Activated CD4-positive, alpha-beta T cell treated with anti-CD3 and anti-CD28 coated beads, Interleukin-2, Interleukin-6, amounts not matched to agents 100 ng/mL and 50 ng/mL, durations not matched to agents 16 hours and 8 hours (primary cell): ENCODE measurements around the gene RFLNA.

Experiments used
- DNase-seq: peaks from one replicate; pipeline ENCODE4 v3.0.0-alpha.2; 2020

The RFLNA gene, protein sequence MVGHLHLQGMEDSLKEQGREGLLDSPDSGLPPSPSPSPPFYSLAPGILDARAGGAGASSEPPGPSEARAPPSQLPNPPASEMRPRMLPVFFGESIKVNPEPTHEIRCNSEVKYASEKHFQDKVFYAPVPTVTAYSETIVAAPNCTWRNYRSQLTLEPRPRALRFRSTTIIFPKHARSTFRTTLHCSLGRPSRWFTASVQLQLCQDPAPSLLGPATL

DNA sequence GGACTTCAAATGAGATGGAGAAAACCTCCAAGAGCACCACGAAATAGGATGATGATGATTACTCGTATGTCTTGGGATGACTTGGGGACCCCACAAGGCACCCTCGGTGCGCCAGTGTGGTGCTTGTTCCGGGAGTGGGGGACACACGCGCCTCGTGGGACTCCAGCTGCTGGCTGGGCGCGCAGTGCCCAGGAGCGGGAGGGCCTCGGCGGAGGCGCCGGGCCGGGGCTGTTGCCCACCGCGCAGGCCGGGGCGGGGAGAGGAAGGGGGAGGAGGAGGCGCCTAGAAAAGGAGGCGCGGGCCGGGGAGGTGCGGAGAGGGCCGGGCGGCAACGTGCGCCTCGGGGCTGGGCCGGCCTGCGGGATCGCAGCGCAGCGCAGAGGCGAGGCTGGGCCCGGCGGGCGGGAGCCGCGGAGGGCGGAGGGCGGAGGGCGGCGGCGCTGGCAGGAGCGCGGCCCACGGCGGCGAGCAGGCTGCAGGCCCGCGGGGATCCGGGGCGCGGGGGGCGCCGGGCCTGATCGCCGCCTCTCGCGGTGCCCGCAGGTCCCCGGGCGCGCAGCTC, at the start of gene RFLNA:
RFLNA (plus strand) TSS at position 314 of the 562 bp plus-strand sequence. CDS start 337 bp downstream, outside the sequence.
- DNase-seq = no peak

DNA sequence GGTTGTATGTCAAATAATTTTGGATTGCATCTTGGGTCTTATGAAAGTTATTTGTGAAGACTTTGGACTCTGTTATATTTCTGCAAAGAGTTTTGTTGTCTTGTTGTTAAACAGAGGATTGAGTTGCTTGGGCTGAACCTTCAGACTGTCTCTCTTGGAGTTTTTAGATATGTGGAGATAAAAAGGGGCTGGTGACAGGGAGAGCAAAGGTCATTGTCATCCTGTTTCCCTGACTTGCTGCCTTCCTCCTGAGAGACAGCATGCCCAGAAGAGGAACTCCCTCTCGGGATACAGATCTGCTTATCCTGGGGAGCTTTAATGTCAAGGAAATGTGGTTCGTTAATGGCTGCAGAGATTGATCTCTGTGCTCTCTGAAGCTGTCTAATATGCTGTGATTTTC, 47.6 kb upstream of the RFLNA start:
- no peak for DNase-seq

DNA sequence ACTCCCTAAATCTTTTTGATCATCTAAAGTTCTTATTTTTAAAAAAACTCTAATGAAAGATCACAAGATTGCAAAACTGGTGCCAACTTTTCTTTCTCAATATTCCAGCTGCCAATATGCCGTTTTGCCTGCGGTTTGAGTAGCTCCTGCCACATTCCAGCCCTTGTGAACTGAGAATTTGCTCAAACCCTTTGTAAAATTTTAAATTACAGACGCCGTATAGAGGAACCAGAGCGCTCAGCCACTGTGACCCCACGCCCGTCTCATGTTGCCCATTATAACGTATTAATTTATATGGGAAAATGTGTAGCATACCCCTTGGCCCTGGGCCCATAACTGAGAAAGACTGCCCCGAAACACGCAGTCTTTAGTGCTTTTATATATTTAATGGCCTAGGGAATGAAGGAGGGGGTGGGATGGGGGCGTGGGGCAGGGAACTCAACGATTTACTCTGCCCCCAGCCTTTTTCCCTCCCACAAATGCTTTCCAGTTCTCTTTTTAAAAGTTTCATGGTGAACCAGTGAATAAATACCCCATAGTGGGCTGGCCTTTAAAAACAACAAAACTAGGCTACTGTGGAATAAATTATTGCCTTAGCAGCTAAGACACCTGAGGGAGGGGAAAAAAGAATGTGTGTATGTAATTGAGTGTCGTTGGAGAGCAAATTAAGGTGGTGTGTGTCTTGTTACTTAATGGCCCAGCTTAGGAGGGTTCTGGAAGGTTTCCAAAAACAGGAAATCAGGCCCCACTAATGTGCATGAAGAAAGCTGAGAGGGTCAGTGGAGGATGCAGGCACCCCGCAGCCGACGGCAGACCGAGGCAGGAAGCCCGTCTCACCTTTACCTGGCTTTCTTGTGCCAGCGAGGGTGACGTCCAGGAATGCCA, 45.7 kb upstream of the RFLNA start:
- no peak for DNase-seq

- DNase-seq = no peak
Observed at GRCh38 chr12:124251186-124251585, 43.7 kb upstream of the RFLNA start.

DNA sequence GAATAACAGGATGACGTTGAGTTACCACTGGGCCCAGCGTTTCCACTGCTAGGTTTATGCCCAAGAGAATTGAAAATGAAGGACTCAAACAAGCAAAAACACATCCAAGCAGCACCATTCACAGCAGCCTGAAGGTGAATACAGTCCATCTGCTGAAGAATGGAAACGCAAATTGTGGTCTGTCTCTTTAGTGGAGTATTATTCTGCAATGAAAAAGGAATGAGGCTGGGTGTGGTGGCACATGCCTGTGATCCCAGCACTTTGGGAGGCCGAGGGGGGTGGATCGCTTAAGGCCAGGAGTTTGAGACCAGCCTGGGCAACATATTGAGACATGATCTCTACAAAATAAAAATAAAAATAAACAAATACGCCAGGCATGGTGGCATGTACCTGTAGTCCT, 41.9 kb upstream of the RFLNA start:
- no peak for DNase-seq

- no peak for DNase-seq
Observed at GRCh38 chr12:124254126-124254525, 40.8 kb upstream of the RFLNA start.

DNA sequence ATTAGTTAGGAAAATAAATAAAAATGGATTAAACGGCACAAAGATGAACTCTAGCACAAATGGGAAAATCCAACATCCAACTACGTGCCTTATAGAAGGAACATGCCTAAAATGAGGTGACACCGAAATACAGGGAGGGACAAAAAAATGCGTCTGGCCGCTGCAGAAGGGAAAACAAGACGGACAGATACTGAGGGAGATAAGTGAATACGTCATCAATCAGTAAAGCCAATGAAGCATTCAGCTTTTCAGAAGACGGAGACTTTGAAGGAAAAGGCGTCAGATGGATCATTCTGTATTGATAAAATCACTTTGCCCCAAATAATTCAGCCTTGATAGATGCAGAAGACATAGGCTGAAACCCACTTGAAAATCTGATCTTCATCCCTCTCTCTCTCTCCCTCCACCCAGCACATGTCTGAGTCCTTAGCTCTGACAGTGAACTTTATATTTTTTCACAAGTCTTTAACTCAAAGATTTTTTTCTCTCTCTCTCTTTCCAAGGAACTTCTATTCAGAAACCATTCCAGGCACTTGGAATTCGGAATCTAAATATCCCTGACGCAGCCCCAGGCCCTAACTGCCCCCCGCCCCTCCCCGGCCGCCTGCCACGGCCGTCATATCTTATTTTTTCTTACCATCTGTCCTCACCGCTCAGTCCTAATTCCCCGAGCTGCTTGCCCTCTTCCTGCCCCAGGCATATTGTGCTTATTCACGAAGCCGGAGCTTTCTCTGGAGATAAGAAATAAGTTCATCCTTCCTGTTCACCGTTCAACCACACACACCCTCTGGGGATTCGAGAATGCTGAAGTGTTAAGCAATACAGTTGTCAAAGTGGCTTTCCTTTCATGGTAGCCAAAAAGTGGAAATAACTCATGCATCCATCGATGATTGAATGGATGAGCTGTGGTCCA, 35.5 kb upstream of the RFLNA start:
- DNase-seq = no peak

DNA sequence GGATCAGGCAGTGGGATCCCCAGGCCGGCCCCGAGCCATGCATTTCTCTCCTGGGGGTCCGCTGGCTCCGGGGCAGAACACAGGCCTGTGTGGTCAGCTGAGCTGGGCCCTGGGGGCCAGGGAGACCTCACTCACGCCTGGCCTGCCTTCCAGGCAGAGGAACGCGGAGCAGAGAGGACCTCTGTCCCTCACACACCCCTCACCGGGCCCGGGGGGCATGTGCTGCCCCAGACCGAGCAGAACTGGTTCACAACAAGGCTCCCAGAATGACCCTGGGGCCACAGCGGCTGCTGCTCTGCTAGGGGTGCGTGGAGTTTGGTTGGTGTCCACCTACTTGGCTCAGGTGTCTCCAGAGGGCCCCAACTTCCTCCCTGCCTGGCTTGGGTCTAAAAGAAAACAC, 33.0 kb upstream of the RFLNA start:
- no peak for DNase-seq

DNA sequence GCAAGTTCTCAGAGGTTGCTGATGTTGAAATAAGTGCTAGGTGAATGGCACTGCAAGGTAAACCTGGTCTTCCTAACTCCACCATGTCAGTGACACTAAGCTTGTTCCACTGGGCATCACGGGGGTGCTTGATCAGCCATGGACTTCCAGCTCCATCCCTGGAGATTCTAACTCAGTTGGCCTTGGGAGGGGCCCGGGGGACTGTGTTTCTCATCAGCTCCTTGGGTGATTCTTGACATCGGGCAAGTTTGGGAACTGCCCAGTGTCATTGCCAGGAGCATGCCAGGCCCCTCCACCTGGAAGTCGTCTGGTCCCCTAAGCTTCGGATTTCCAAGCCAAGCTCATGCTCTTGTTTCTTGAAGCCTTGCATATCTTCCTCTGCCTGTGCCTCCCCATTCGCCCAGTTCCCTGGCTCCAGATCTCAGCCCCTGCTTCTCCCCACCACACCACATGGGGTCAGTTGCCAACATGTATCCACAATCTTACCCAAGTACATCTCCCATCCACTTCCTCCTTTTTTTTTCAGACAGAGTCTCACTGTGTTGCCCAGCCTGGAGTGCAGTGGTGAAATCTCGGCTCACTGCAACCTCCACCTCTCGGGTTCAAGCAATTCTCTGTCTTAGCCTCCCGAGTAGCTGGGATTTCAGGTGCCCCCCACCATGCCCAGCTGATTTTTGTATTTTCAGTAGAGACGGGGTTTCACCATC, 30.7 kb upstream of the RFLNA start:
- DNase-seq = no peak

DNA sequence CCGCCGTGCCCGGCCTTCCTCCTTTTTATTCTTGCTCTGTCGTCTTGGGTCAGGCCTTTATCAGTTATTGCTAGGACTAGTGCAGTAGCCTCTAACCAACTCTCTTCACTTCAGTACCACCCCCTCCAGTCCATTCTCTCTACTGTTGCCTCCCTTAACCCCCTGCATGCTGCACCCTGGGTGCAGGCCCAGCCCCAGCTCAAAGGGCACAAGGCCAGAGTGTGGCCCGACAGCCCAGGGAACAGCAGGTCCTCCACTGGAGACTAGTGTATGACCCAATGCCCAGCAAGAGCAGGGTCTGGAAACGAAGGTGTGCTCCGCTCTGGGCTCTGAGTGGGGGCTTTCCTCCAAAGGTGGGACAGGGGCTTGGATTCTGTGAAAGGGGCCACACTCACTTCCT, 30.0 kb upstream of the RFLNA start:
- no peak for DNase-seq

DNA sequence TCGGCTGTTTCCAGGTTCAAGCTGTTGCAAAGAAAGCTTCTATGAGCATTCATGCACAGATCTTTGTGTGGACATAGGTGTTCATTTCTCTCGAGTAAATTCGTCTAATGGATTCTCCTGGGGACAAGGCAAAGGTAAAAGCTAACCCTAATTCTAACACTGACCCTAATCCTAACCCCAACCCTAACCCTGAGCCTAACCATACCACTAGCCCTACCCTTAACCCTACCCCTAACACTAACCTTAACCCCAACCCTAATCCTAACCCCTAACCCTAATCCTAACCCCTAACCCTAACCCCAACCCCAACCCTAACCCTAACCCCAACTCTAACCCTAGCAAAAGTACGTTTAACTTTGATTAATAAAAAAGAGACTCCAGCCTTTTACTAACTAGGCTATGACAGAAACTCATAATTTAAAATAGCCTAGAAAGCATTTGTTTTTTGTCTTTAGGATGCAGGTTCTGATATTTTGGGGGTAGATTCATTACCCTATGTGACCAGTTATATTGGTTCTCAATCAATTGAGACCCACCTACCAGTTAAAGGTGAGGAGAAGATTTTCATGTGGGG, 27.6 kb upstream of the RFLNA start:
- no peak for DNase-seq

GRCh38 chr12:124270671-124271070, 24.2 kb upstream of the RFLNA start:
- no peak for DNase-seq

- peak; percentile 27 for DNase-seq
Observed at GRCh38 chr12:124273630-124274029, 21.3 kb upstream of the RFLNA start.

GRCh38 chr12:124276337-124276736, 18.6 kb upstream of the RFLNA start:
- no peak for DNase-seq

- no peak for DNase-seq
Observed at GRCh38 chr12:124277394-124278241, 17.3 kb upstream of the RFLNA start.

DNA sequence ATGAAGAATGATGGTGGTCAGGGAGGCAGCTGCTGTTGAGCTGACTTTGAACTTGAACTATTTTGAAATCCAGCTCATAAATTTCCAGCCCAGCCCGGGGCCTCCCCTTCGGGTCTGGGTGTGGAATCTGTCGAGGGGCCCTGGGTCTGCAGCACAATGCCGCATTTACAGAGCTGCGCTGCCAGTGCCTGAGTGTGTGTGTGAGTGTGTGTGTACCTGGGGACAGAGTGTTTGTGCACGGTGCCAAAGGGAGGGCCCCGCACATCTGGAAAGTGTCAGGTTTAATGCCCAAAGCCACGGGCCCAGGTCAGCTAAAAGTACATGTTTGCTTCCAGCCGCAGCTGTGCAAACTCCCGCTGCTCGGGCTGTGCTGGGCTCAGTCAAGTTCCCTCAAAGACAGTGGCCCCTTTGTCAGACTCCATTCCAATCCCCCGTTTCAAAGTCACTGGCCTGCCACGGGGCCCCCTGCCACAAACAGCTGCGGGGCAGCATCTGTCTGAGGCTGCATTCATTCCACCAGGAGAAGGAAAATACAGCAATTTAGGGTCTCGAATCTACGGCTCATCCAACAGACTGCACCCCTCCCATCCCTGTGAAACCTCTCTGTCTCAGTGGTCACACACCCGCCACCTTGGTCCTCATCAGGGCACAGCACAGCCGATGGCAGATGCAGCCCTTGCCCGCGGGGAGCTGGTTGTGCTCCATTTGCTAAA, 16.3 kb upstream of the RFLNA start:
- no peak for DNase-seq

DNA sequence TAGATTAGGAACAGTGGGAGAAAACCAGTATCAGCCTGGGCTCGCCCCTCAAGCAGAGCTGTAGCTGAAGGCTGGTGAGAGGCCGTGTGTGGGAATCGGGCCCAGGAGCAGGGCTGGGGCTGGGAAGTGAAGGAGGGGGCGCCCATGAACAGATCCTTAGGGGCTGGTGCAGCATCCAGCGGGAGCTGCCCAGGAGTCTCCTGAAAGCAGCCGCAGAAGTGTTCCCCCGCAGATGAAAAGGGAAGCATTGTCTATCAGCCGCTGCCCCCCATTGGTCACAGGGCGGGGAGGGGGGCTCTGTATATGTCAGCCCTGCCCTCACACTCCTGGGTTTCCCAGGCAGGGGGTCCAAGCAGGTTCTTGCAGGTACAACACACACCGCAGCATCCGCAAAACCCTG, 15.6 kb upstream of the RFLNA start:
- no peak for DNase-seq

DNA sequence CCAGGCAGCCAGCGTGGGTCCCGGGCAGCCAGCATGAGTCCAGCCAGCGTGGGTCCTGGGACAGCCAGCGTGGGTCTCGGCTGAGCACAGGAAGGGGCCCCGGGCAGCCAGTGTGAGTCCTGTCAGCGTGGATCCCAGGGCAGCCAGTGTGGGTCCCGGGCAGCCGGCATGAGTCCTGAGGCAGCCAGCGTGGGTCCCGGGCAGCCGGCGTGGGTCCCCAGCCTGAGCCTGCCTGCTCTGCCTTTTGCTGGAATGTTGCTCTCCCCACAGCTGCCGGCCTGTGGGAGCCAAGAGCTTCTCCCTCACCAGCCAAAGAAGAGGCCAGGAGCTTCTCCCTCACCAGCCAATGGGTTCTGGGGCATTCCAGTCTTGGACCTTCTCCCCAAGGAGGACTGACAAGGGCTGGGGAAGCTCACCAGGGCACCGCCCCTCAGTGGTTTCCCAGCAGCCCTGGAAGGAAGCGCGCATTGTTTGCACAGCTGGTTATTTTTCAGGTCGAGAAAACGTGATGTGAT, 15.0 kb upstream of the RFLNA start:
- DNase-seq = no peak

- DNase-seq = no peak
Observed at GRCh38 chr12:124281309-124281708, 13.6 kb upstream of the RFLNA start.

DNA sequence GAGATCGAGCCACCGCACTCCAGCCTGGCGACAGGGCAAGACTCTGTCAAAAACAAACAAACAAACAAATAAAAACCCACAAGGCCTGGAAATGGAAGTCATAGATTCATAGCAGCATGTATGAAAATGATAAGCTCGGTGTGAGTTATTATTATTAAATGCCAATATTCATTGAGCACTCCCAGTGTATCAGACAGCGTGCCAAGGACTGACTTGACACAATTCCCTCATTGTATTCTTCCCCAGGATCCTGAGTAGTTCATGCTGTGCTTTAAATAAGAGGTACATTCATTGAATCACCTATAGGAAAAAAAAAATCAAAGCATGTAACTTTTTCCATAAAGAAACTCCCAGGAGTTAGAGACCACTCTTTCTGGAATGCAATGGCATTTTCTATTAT, 12.6 kb upstream of the RFLNA start:
- DNase-seq = no peak
